ENCODE results near the gene TMEM33. TPM values are rescaled to one million over a fixed set of nuclear protein-coding genes. Genes with fewer than 3 reads are reported as not detected.

Gene TMEM33
- total RNA-seq, 1 donor from 2014 or later, result 59.6 TPM

DNA sequence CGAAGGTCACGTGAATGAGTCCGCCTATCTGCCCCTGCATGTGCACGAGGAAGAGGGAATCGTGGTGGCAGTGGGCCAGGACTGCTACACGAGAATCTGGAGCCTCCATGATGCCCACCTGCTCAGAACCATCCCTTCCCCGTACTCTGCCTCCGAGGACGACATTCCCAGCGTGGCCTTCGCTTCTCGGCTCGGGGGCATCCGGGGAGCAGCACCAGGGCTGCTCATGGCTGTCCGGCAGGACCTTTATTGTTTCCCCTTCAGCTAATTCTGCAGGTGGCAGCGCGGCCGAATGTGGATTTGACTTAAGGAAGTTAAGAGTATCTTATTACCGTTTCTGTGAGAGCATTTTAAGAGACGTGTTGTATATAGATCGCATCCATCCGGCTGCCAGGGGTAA lies 47.5 kb downstream of the TMEM33 start:
- peaks cover 7% of the 10 kb centered on the region for H3K36me3 Mint-ChIP-seq (ENCODE audit: low read depth, unreplicated experiment)
- peaks cover 12% of the 10 kb centered on the region for H3K4me1 Mint-ChIP-seq (ENCODE audit: unreplicated experiment)
- no peak for DNase-seq (ENCODE audit: low spot score)
- peaks cover 8% of the 10 kb centered on the region for H3K9me3 Mint-ChIP-seq (ENCODE audit: unreplicated experiment)
- TF ChIP-seq, protein P1, sequence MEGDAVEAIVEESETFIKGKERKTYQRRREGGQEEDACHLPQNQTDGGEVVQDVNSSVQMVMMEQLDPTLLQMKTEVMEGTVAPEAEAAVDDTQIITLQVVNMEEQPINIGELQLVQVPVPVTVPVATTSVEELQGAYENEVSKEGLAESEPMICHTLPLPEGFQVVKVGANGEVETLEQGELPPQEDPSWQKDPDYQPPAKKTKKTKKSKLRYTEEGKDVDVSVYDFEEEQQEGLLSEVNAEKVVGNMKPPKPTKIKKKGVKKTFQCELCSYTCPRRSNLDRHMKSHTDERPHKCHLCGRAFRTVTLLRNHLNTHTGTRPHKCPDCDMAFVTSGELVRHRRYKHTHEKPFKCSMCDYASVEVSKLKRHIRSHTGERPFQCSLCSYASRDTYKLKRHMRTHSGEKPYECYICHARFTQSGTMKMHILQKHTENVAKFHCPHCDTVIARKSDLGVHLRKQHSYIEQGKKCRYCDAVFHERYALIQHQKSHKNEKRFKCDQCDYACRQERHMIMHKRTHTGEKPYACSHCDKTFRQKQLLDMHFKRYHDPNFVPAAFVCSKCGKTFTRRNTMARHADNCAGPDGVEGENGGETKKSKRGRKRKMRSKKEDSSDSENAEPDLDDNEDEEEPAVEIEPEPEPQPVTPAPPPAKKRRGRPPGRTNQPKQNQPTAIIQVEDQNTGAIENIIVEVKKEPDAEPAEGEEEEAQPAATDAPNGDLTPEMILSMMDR (IDR thresholded peaks at IDR 0.05; ENCODE audit: unreplicated experiment), result no peak
- H3K27ac Mint-ChIP-seq (ENCODE audit: unreplicated experiment), result no peak overlapping the region
- H3K4me3 Mint-ChIP-seq (ENCODE audit: unreplicated experiment), result no peak overlapping the region
- H3K27me3 Mint-ChIP-seq (ENCODE audit: unreplicated experiment), result peaks cover 8% of the 10 kb centered on the region

DNA sequence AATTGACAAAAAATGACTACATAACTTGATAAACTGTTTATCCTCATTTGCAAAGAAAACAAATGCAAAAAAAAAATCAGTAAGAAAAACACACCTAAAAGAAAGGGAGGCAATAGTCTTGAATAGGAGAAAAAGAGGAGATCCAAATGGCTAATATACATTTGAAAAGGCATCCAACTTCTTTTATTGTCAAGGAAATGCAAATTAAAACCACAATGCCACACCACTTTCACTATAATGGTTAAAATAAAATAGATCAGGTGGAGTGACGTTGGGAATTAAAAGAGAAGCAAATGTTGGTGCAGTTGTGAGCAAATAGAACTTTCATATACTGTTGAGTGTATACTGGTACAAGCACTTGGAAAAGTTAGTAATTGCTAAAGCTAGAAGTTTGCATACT lies 49.9 kb downstream of the TMEM33 start:
- no peak for DNase-seq (ENCODE audit: low spot score)
- peaks cover 7% of the 10 kb centered on the region for H3K36me3 Mint-ChIP-seq (ENCODE audit: low read depth, unreplicated experiment)
- peaks cover 8% of the 10 kb centered on the region for H3K9me3 Mint-ChIP-seq (ENCODE audit: unreplicated experiment)
- H3K4me3 Mint-ChIP-seq (ENCODE audit: unreplicated experiment), result no peak overlapping the region
- peaks cover 8% of the 10 kb centered on the region for H3K27me3 Mint-ChIP-seq (ENCODE audit: unreplicated experiment)
- TF ChIP-seq, protein P1 (IDR thresholded peaks at IDR 0.05; ENCODE audit: unreplicated experiment), result no peak
- no peak overlapping the region for H3K27ac Mint-ChIP-seq (ENCODE audit: unreplicated experiment)
- peaks cover 15% of the 10 kb centered on the region for H3K4me1 Mint-ChIP-seq (ENCODE audit: unreplicated experiment)

DNA sequence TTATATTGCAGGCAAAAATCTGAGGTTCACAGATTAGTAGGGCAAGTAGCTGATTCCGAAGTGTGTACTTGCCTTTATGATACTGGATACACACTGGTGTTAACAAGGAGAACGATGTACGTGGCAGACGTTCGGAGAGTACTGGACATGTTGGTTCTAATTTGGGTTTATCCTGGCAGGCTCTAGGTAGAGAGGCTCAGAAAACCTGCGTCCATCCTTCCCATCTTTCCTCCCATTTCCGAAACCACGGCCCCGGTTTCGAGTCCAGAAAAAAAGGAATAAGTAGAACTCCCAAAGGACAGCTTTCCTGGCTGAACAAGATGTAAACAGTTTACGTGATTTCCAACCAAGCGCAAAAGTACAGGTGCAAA lies 54.8 kb downstream of the TMEM33 start:
- no peaks in the 10 kb centered on the region for H3K9me3 Mint-ChIP-seq (ENCODE audit: unreplicated experiment)

DNA sequence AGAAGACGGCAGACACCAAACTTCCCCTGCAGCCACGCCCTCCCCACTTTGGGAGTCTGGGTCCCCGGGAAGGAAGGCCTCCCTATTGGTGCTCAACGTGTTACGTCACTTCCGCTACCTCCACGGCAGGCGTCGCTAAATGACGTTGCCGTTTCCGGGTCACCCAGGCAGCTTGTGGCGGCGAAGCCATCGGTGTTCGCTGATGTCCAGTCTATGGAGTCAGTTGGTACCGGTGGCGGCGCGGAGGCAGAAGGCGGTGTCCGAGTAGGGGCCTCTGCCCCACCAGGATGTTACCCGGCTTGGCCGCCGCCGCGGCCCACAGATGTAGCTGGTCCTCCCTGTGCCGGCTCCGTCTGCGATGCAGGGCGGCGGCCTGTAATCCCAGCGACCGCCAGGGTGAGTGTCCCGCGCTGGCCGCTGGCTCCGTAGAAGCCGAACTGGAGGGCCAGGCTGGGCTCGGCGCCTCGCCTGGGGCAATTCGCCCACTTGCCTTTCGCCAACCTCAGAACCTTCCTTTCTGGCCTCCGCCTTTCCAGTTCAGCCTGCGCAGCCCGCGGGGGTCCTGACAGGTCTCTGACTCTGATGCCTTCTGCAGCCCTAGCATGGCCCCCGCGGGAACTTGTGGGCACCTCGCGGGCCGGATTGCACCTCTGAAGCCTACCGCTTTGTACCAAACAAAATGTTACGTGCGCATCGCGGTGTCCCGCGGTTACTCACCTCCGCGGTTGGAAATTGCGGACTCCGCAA lies 55.3 kb downstream of the TMEM33 start, which contains the start of gene SLC30A9:
Gene SLC30A9 (plus strand): TSS at position 166 of the 747 bp plus-strand sequence. CDS start 122 bp downstream, at position 288.
- peak within 1 kb of the TSS; percentile 99 for H3K4me3 Mint-ChIP-seq (ENCODE audit: unreplicated experiment)
- peak; percentile 81 for DNase-seq (ENCODE audit: low spot score)
- H3K4me1 Mint-ChIP-seq (ENCODE audit: unreplicated experiment), result peaks cover 17% of the 10 kb centered on the region
- H3K36me3 Mint-ChIP-seq (ENCODE audit: low read depth, unreplicated experiment), result no peaks in the 10 kb centered on the region
- TF ChIP-seq, protein P1 (IDR thresholded peaks at IDR 0.05; ENCODE audit: unreplicated experiment), result peak; percentile 16
- H3K27ac Mint-ChIP-seq (ENCODE audit: unreplicated experiment), result peak within 1 kb of the TSS; percentile 92
- no peaks in the 10 kb centered on the region for H3K27me3 Mint-ChIP-seq (ENCODE audit: unreplicated experiment)
- no peaks in the 10 kb centered on the region for H3K9me3 Mint-ChIP-seq (ENCODE audit: unreplicated experiment)

More for the DNA sequence above, 54.8 kb downstream of the TMEM33 start:
- no peak for DNase-seq (ENCODE audit: low spot score)
- H3K36me3 Mint-ChIP-seq (ENCODE audit: low read depth, unreplicated experiment), result no peaks in the 10 kb centered on the region
- peaks cover 17% of the 10 kb centered on the region for H3K4me1 Mint-ChIP-seq (ENCODE audit: unreplicated experiment)
- H3K27ac Mint-ChIP-seq (ENCODE audit: unreplicated experiment), result peak overlapping the region; percentile 92
- peak overlapping the region; percentile 99 for H3K4me3 Mint-ChIP-seq (ENCODE audit: unreplicated experiment)
- no peaks in the 10 kb centered on the region for H3K27me3 Mint-ChIP-seq (ENCODE audit: unreplicated experiment)
- TF ChIP-seq, protein P1 (IDR thresholded peaks at IDR 0.05; ENCODE audit: unreplicated experiment), result no peak
